Stimulated activated CD4-positive, alpha-beta T cell treated with anti-CD3 and anti-CD28 coated beads, Interleukin-4, amount 100 ng/mL, for 4 hours (primary cell): Measurements from ENCODE around the gene UBR7.
"Not testable (repeated sequence)": the region's sequence is repeated elsewhere in the genome, so short reads cannot be mapped to it uniquely, and the experiment has no call there.

Source experiments
- DNase-seq, 2 experiments: peaks; one replicate each; pipeline ENCODE4 v3.0.0-alpha.2; 2020

UBR7 gene, protein sequence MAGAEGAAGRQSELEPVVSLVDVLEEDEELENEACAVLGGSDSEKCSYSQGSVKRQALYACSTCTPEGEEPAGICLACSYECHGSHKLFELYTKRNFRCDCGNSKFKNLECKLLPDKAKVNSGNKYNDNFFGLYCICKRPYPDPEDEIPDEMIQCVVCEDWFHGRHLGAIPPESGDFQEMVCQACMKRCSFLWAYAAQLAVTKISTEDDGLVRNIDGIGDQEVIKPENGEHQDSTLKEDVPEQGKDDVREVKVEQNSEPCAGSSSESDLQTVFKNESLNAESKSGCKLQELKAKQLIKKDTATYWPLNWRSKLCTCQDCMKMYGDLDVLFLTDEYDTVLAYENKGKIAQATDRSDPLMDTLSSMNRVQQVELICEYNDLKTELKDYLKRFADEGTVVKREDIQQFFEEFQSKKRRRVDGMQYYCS

DNA sequence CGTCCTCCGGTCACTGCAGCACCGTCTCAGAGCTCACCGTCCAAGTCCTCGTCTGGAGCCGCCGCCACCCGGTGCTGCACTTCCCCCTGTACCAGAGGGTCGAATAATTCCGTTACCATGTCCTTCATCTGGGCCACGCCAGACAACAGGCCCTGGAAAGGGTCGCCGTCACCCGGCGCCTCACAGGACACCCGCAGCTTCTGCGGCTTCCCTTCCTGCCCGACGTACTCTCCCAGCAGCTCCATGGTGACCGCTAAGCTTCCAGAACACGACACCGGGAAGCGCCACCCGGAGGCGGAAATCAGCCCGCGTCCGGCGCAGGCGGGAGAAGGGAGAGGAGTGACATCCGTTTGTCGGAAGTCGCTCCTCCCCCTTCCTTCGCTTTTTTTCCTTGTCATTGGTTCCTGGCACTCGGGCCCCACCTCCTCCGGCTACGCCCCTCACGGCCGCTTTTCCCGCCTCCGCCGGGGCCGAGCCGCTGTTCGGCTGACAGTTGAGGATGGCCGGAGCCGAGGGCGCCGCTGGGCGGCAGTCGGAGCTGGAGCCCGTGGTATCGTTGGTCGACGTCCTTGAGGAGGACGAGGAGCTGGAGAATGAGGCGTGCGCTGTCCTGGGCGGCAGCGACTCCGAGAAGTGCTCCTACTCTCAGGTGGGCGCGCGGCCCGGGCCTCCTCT is at the start of gene UBR7, which contains the start of gene GON7:
Gene UBR7 (plus strand): TSS at position 464 of the 675 bp plus-strand sequence. CDS start 36 bp downstream, at position 500.
Gene GON7 (minus strand): TSS at position 273 of the 675 bp plus-strand sequence. CDS start 28 bp downstream, at position 245.
- DNase-seq: peak; percentile 82 to 83

DNA sequence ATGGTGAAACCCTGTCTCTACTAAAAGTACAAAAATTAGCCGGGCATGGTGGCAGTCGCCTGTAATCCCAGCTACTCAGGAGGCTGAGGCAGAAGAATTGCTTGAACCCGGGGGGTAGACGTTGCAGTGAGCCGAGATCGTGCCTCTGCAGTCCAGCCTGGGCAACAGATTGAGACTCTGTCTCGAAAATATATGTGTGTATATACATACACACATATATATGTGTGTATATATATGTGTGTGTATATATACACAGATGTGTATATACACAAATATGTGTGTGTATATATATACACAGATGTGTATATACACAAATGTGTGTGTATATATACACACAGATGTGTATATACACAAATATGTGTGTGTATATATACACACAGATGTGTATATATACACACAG is 48.7 kb upstream of the UBR7 start:
- DNase-seq: not testable (repeated sequence)

DNA sequence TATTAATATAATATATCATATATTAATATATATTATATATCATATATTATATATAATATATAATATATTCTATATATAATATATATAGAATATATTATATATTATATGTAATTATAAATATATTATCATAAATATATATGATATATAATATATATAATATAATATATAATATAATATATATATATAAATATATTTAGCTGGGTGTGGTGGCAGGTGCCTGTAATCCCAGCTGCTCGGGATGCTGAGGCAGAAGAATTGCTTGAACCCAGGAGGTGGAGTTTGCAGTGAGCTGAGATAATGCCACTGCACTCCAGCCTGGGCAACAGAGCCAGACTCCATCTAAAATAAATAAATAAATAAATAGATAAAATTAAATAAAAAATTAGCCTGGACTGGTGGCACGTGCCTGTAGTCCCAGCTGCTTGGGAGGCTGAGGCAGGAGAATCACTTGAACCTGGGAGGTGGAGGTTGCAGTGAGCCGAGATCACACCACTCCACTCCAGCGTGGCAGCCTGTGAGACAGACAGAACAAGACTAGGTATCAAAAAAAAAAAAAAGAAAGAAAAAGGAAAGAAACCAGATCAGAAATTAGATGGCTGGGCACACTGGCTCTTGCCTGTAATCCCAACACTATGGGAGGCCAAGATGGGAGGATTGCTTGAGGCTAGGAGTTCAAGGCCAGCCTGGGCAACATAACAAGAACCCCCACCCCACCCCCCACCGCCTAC is 47.3 kb upstream of the UBR7 start:
- not testable (repeated sequence) for DNase-seq

DNA sequence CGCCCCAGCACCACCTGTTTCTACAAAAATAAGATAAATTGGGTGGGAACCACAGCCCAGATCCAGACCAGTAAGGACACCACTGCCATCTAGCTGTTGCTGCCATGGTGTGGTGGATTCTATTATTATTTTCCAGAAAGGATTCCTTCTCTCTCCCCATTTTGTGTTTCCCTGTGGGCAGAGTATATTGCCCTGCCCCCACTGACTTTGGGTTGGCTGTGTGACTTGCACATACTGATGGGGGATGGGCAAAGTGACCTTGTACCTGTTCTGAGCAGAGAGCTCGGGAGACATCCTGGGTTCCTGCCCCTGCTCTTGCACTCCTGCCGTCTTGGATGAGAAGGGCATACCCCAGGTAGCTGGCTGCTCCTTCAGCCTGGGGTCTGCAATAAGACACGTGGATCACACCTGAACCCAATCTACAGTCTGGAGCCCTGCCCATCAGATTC is 46.7 kb upstream of the UBR7 start:
- DNase-seq: no peak

DNA sequence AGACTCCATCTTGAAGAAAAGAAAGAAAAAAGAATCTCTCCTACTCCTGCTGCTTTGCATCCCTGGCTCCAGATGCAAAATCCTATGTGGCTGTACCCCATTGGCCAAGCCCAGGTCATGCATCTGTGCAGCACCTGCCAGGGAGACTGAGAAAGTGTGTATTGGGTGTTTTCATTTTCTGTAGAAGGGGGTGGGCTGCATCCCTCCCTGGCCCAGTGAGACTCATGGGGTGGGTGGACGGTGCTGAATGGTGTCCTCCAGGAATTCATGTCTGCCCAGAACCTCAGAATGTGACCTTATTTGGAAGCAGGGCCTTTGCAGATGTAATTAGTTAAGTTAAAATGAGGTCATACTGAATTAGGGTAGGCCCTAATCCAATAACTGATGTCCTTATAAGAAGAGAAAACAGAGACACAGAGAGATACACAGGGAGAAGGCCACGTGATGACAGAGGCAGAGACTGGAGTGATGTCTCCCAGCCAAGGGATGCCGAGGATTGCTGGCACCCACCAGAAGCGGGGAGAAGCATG is 45.6 kb upstream of the UBR7 start:
- no peak for DNase-seq

DNA sequence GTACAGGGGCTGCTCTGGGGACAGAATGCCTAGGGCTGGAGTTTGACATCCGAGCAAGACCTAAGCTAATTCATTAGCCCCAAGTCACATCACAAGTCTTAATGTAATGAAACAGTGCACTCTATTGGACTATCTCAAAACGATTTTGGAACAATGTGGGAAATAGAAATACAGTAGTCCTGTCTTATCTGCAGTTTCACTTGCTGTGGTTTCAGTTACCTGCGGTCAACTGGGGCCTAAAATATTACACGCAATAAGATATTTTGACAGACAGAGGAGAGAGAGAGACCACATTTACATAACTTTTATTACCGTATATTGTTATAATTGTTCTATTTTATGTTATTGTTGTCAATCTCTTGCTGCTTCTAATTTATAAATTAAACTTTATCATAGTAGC is 43.5 kb upstream of the UBR7 start:
- no peak for DNase-seq

DNA sequence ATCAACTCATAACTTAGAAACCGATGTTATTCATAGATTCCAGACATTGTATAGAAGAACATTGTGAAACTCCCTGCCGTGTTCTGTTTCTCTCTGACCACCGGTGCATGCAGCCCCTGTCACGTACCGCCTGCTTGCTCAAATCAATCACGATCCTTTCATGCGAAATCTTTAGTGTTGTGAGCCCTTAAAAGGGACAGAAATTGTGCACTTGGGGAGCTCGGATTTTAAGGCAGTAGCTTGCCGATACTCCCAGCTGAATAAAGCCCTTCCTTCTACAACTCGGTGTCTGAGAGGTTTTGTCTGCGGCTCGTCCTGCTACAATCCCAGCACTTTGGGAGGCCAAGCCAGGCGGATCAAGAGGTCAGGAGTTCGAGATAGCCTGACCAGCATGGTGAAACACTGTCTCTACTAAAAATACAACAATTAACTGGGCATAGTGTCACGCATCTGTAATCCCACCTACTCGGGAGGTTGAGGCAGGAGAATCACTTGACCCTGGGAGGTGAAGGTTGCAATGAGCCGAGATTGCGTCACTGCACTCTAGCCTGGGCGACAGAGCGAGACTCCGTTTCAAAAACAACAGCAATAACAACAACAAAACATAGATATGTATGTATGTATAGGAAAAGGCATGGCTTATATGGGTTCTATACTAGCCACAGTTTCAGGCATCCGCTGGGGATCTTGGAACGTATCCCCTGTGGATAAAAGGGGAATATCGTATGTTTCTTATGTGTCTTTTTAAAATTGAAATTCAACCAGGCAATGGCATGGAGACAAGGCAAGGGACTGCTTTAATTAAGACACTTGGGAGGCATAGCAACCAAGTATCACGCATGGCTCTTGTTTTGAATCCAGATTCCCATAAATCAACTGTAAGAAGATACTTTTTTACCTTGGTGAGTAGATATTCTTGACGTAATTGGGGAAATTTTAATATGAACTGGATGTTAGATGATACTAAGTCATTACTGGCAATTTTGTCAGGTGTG is 41.5 kb upstream of the UBR7 start:
- DNase-seq: not testable (repeated sequence)

DNA sequence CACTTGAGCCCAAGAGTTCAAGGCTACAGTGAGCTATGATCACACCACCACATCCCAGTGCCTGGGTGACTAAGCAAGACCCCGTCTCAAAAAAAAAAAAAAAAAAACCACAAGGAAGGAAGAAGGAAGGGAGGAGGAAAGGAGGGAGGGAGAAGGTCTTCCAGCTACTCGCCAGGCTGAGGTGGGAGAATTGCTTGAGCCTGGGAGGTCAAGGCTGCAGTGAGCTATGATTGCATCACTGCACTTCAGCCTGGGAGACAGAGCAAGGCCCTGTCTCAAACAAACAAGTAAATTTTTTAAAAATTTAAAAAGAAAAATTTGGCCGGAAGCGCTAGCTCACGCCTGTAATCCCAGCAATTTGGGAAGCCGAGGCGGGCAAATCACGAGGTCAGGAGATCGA is 38.4 kb upstream of the UBR7 start:
- DNase-seq: not testable (repeated sequence)

DNA sequence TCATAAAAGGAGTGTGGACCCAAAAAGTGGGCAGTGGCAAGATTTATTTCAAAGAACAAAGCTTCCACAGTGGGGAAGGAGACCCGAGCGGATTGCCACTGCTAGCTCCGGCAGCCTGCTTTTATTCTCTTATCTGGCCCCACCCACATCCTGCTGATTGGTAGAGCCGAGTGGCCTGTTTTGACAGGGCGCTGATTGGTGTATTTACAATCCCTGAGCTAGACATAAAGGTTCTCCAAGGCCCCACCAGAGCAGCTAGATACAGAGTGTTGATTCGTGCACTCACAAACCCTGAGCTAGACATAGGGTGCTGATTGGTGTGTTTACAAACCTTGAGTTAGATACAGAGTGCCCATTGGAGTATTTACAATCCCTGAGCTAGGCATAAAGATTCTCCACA is 37.4 kb upstream of the UBR7 start:
- DNase-seq: not testable (repeated sequence)

DNA sequence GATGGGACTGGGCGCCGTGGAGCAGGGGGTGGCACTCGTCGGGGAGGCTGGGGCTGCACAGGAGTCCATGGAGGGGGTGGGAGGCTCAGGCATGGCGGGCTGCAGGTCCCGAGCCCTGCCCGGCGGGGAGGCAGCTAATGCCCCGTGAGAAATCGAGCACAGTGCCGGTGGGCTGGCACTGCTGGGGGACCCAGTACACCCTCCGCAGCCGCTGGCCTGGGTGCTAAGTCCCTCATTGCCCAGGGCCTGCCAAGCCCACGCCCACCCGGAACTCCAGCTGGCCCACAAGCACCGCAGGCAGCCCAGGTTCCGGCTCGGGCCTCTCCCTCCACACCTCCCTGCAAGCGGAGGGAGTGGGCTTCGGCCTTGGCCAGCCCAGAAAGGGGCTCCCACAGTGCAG is 36.9 kb upstream of the UBR7 start:
- not testable (repeated sequence) for DNase-seq

DNA sequence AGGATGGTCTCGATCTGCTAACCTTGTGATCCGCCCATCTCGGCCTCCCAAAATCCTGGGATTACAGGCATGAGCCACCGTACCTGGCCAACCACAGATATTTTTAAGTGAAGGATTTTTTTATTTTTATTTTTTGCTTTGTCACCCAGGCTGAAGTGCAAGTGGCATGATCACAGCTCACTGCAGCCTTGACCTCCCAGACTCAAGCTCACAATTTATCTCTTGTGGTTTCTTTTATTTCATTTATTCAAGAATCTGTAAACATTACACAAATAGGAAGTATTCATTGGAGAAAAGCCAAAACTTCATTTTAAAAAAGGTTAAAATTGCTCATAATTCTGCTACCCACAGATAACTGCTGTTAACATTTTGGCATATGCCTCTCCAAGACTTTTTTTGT is 35.7 kb upstream of the UBR7 start:
- no peak for DNase-seq

DNA sequence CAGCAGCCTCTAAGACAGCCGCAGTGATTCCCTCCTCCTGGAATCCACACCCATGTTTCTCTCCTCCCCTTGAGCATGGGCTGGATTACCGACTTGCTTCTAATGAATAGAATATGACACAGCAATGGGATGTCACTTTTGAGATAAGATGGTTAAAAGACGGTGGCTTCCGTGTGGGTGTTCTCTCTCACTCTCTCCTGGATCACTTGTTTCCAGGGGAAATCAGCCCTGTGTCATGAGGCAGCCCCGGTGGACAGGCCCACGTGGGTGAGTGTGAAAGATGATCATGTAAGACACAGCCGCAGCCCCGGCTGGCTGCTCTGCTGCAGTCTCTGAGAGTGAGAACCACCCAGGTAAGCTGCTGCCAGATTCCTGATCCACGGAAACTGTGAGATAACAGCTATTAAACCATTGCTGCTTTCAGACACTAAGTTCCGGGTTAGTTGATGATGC is 33.1 kb upstream of the UBR7 start:
- DNase-seq: no peak

DNA sequence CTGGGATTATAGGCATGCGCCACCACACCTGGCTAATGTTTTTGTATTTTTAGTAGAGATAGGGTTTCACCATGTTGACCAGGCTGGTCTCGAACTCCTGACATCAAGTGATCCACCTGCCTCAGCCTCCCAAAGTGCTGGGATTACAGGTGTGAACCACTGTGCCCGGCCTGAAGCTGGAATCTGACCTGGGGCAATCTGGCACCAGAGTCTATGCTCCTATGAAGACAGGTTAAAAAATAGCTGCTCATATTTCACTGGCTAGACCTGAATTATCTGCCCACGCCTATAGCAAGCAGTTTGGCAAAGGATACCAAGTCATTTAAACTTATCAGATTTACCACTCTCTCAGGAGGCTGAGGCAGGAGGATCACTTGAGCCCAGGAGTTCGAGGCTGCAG is 32.3 kb upstream of the UBR7 start:
- DNase-seq: not testable (repeated sequence)

DNA sequence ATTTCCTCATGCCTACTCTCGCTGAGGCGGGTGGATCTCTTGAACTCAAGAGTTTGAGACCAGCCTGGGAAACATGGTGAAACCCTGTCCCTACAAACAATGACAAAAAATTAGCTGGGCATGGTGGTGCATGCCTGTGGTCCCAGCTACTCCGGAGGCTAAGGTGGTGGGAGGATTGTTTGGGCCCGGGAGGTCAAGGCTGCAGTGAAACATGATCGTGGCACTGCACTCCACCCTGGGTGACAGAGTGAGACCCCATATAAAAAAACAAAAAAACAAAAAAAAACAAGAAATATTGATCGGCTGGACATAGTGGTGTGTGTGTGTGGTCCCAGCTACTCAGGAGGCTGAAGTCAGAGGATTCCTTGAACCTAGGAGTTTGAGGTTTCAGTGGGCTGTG is 31.6 kb upstream of the UBR7 start:
- DNase-seq: no peak

DNA sequence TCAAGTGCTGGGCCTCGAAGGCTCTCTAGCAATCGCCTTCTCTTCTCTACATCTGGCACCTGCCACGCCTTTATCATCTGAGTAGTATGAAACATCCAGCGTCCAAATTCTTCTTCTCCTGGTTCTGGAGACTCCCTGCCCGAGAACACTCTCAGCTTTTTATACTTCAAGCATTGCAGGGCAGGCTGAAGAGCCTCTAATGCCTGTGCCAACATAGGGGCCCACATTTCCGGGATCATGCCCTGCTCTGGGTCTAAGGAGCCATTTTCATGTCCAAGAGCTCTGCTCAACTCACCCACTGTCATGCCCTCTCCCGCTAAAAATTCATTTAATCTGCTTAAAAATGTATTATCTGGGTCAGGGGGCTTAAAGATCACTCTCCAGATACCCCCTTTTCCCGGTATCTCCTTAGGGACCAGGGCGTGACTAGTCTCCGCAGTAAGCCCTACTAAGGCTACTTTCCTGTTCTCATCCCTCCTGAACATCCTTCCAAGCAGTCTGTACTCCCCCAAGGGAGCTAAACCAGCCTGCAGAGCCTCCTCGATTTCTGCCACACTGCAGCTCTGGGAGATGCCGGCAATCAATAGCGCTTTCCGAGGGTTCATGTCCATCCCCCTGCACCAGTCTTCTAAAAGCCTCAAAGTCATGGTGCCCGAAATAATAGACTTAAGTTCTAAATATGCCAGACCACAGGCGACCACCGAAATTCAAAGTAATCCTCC is 23.3 kb upstream of the UBR7 start:
- no peak for DNase-seq

DNA sequence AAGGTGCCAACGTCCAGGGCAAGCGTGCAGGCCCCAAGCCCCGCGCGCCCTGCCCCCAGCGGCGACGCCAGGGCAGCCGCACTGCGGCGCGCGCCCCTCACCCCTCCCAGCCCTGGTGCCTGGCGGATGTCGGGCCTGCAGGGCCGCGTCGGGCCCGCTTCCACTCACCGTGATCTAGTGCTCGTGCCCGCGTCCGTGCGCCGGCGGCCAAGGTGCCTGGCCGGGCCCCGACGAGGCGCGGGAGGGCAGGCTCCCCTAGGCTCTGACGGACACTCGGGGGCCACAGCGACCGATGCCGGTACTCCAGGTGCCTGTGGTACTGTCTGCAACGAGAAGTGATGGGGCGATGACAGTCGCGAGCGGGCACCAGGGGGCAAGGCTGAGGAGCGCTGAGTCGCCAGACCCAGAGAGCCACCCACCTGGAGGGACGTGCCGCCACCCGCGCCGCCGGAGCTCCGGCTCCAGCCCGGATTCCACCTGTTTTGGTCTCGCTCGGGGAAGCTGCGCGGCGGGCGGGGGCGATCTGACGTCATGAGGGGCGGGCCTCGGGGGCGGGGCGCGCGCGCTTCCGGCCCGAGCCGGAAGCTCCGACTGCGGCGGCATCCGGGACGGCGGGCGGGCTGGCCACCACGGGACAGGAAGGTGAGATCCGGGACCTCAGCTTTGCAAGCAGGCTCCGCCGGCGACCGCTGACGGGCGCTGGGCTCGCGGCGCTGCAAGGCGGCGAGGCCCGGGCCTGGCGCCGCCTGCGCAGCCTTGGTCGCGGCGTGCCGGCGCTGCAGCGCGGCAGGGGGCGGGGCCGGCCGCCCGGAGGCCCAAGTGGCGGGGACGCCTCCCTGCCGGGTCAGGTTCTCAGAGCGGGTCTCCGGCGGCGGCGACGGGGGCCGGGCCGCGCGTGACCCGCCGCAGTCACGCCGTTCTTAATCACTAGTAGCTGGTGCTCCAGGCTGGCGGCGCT is 22.4 kb upstream of the UBR7 start, which contains the start of the genes LYSET and MOAP1:
Gene LYSET (plus strand): TSS at position 927 of the 958 bp plus-strand sequence. CDS start 89 bp downstream, outside the sequence.
Gene MOAP1 (minus strand): TSS at position 507 of the 958 bp plus-strand sequence. CDS start 655 bp downstream, outside the sequence.
- peak; percentile 82 to 87 for DNase-seq

DNA sequence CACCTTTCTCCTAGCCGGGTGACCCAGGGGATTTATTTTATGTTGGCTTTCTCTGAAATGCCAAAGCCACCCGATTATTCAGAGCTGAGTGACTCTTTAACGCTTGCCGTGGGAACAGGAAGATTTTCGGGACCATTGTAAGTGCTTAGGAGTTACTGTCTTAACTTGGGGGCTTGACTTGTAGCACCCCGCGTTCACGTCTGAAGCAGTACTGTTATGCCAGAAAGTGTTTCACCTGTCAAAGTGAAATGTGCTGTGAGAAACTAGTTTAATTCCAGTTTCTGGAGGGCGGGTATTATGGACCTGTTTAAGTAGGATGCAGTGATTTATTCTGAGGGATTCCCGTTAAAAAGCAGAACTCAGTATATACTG is 21.7 kb upstream of the UBR7 start:
- DNase-seq: no peak

DNA sequence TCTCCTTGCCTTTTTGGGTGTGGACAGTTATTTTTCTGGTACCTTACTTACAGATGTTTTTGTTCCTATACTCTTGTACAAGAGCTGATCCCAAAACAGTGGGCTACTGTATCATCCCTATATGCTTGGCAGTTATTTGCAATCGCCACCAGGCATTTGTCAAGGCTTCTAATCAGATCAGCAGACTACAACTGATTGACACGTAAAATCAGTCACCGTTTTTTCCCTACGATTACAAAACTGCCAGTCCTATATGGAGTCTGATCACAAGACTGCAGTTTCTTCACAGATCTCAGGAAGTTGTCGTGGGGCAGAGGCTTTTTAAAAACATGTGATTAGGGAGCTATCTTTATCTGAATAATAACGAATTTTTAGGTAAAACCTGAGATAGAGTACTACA is 20.6 kb upstream of the UBR7 start:
- no peak for DNase-seq

DNA sequence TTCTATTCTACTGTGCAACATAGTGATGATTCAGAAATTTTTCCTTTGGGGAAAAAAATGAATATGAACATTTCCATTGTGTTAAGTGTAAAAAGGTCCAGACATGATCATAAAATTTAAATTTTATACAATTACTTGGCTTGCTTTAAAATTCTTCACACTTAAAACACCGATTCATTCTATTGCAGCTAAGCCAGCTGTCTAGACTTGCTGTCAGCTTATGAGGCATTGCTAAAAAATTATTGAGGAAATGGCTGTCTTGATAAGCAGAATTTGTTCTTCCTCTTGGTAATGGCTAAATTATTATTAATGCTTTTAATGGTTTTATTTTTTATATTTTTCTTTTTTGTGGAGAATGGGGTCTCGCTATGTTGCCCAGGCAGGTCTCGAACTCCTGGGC is 20.1 kb upstream of the UBR7 start:
- no peak for DNase-seq
